Effector memory CD8-positive, alpha-beta T cell (primary cell): ENCODE data around the gene NUBP2.

Experiments
- ATAC-seq: fragments of 150-1000 bp; cut with Tn5 transposase; replicated peaks from 2 replicates; pipeline ENCODE4 v1.10.0; 2021; ENCODE audit warnings: mild to moderate bottlenecking, moderate library complexity
- DNase-seq, 3 experiments: peaks; one replicate each; pipeline ENCODE4 v3.0.0; 2021
- H3K27ac Mint-ChIP-seq, 2 donors: one replicate each; pipeline ENCODE4 v1.8.0; 2022; ENCODE audit warnings: mild to moderate bottlenecking in 2 of 2, mixed read lengths in 2 of 2, moderate library complexity in 2 of 2
- H3K27me3 Mint-ChIP-seq, 2 donors: one replicate each; pipeline ENCODE4 v1.8.0; 2022; ENCODE audit warnings: mixed read lengths in 2 of 2
- H3K36me3 Mint-ChIP-seq: one replicate; pipeline ENCODE4 v1.8.0; 2022; ENCODE audit warnings: mild to moderate bottlenecking, moderate library complexity, mixed read lengths; ENCODE audit not compliant: insufficient read depth
- H3K4me1 Mint-ChIP-seq, 2 donors: one replicate each; pipeline ENCODE4 v1.8.0; 2022; ENCODE audit warnings: low read depth in 2 of 2, mixed read lengths in 2 of 2
- H3K4me3 Mint-ChIP-seq, 2 donors: one replicate each; pipeline ENCODE4 v1.8.0; 2022; ENCODE audit warnings: mild to moderate bottlenecking in 2 of 2, mixed read lengths in 2 of 2, moderate library complexity in 2 of 2
- H3K9me3 Mint-ChIP-seq, 2 donors: one replicate each; pipeline ENCODE4 v1.8.0; 2022; ENCODE audit warnings: mixed read lengths in 2 of 2

Gene NUBP2

GRCh38 chr16:1747934-1748333 is 34.8 kb upstream of the NUBP2 start:
- no peaks in the 10 kb centered on the region for H3K9me3 Mint-ChIP-seq
- no peak overlapping the region for H3K4me3 Mint-ChIP-seq
- peaks cover 46% of the 10 kb centered on the region for H3K36me3 Mint-ChIP-seq
- DNase-seq = no peak
- H3K27me3 Mint-ChIP-seq = no peaks in the 10 kb centered on the region
- H3K27ac Mint-ChIP-seq = no peak overlapping the region
- no peak for ATAC-seq
- H3K4me1 Mint-ChIP-seq = peaks cover 4 to 7% of the 10 kb centered on the region in 2 donors

GRCh38 chr16:1749152-1750117 is 33.3 kb upstream of the NUBP2 start:
- ATAC-seq (no peak), DNase-seq (no peak)
- H3K4me3 Mint-ChIP-seq = no peak overlapping the region
- H3K36me3 Mint-ChIP-seq = peaks cover 50% of the 10 kb centered on the region
- no peaks in the 10 kb centered on the region for H3K9me3 Mint-ChIP-seq
- H3K4me1 Mint-ChIP-seq = peaks cover 4 to 6% of the 10 kb centered on the region in 2 donors
- H3K27me3 Mint-ChIP-seq = no peaks in the 10 kb centered on the region
- no peak overlapping the region for H3K27ac Mint-ChIP-seq

DNA sequence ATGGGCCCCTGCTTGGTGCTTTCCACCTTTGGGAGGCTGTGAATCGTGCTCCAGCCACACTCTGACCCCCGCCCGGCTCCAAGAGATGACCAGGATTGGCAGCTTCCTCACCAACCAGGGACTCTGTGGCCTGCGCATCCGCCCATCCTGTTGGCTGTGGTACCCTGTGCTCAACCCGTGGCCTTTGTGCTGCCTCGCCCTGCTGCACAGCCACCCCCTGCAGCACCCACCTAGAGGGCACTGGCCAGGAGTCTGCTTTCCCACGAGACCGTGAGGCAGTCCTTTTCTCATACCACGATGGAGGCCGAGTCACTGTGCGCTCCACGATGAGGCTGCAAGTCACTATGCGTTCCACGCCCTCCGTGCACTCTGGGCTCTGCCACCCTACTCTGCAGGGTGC is 30.8 kb upstream of the NUBP2 start:
- H3K27me3 Mint-ChIP-seq = no peaks in the 10 kb centered on the region
- H3K27ac Mint-ChIP-seq = no peak overlapping the region

DNA sequence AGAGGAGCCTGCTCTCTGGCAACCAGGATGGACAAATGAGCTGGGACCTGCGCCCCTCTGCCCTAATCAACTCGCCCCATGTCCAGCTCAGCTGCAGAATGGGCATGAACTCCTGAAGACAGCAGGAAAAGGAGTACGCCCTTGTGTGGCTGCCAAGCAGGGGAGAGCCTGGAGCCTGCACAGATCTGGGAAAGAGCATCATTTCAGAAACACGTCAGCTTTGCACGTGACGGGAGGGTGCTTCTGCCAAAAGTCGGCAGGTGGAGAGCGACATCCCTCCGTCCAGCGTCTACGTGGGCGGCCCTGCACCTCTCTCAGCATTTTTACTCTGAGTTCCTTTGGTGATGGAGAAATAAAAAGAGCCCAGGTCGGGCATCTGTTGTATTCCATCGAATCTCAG is 29.9 kb upstream of the NUBP2 start:
- Mint-ChIP-seq H3K27me3 (no peaks in the 10 kb centered on the region), H3K27ac (no peak overlapping the region), H3K36me3 (peaks cover 48% of the 10 kb centered on the region), H3K4me1 (peaks cover 13% of the 10 kb centered on the region in 2 donors), H3K4me3 (no peak overlapping the region), H3K9me3 (no peaks in the 10 kb centered on the region)
- no peak for ATAC-seq
- DNase-seq = no peak

More for the DNA sequence above, 30.8 kb upstream of the NUBP2 start:
- H3K36me3 Mint-ChIP-seq = peaks cover 48% of the 10 kb centered on the region
- no peaks in the 10 kb centered on the region for H3K9me3 Mint-ChIP-seq
- ATAC-seq (no peak), DNase-seq (no peak)
- peaks cover 4 to 5% of the 10 kb centered on the region in 2 donors for H3K4me1 Mint-ChIP-seq
- H3K4me3 Mint-ChIP-seq = no peak overlapping the region

DNA sequence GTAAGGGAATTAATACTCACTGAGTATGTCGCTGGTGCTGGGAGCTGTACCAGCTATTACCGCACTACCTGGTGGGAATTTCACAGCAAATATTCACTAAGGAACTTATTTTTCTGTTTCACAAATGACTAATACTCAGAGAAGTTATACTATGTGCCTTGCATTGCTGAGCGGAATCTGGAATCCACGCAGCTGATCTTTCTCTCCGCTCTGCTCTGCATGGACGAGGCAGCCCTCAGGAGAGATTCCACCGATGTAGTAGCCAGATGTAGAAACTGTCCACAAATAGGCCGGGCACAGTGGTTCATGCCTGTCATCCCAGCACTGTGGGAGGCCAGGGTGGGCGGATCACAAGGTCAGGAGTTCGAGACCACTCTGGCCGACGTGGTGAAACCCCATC is 28.6 kb upstream of the NUBP2 start:
- H3K27me3 Mint-ChIP-seq = no peaks in the 10 kb centered on the region

GRCh38 chr16:1757714-1758461 is 24.9 kb upstream of the NUBP2 start:
- no peaks in the 10 kb centered on the region for H3K9me3 Mint-ChIP-seq
- ATAC-seq = no peak

More for the DNA sequence above, 28.6 kb upstream of the NUBP2 start:
- Mint-ChIP-seq H3K27ac (no peak overlapping the region), H3K4me3 (no peak overlapping the region), H3K36me3 (peaks cover 50% of the 10 kb centered on the region), H3K9me3 (no peaks in the 10 kb centered on the region), H3K4me1 (peaks cover 13% of the 10 kb centered on the region in 2 donors)
- no peak for DNase-seq
- no peak for ATAC-seq

GRCh38 chr16:1758923-1759322 is 23.8 kb upstream of the NUBP2 start:
- peaks cover 40% of the 10 kb centered on the region for H3K36me3 Mint-ChIP-seq
- peaks cover 10 to 13% of the 10 kb centered on the region in 2 donors for H3K4me1 Mint-ChIP-seq
- no peaks in the 10 kb centered on the region for H3K9me3 Mint-ChIP-seq
- ATAC-seq (no peak), DNase-seq (no peak)
- H3K27me3 Mint-ChIP-seq = no peaks in the 10 kb centered on the region
- peak overlapping the region in 1 of 2 donors; percentile 67 for H3K27ac Mint-ChIP-seq
- H3K4me3 Mint-ChIP-seq = no peak overlapping the region

More at GRCh38 chr16:1757714-1758461, 24.9 kb upstream of the NUBP2 start:
- Mint-ChIP-seq H3K4me3 (peak overlapping the region in 1 of 2 donors; percentile 27), H3K27me3 (no peaks in the 10 kb centered on the region), H3K4me1 (peaks cover 10 to 13% of the 10 kb centered on the region in 2 donors), H3K27ac (peak overlapping the region; percentile 49 to 78), H3K36me3 (peaks cover 47% of the 10 kb centered on the region)
- DNase-seq = no peak

- H3K4me3 Mint-ChIP-seq = no peak overlapping the region
- peaks cover 36% of the 10 kb centered on the region for H3K36me3 Mint-ChIP-seq
- H3K27ac Mint-ChIP-seq = no peak overlapping the region
- ATAC-seq (no peak), DNase-seq (no peak)
- H3K4me1 Mint-ChIP-seq = peaks cover 10 to 13% of the 10 kb centered on the region in 2 donors
- no peaks in the 10 kb centered on the region for H3K27me3 Mint-ChIP-seq
- no peaks in the 10 kb centered on the region for H3K9me3 Mint-ChIP-seq
Measured at GRCh38 chr16:1759511-1759910, 23.2 kb upstream of the NUBP2 start.

DNA sequence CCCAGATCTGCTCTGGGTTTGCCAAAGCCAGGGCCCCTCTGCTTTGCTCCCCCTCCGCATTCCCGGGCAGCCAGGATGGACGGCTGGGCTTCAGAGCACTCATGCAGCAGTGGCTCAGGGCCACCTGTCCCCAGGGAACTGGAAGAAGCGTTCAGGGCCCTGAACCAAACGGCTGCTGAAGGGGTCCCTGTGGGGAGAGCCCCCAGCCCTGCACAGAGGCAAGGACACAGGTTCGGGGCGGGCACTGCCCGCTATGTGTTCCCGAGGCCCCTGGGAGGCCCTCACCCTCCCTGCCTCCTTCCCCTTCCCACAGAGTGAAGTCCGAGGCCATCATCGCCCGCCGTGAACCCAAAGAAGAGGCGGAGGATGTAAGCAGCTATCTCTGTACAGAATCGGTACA is 21.8 kb upstream of the NUBP2 start:
- Mint-ChIP-seq H3K4me3 (no peak overlapping the region), H3K36me3 (peaks cover 29% of the 10 kb centered on the region), H3K27ac (peak overlapping the region in 1 of 2 donors; percentile 73), H3K9me3 (no peaks in the 10 kb centered on the region), H3K4me1 (peaks cover 10 to 13% of the 10 kb centered on the region in 2 donors), H3K27me3 (no peaks in the 10 kb centered on the region)
- DNase-seq (no peak), ATAC-seq (no peak)

DNA sequence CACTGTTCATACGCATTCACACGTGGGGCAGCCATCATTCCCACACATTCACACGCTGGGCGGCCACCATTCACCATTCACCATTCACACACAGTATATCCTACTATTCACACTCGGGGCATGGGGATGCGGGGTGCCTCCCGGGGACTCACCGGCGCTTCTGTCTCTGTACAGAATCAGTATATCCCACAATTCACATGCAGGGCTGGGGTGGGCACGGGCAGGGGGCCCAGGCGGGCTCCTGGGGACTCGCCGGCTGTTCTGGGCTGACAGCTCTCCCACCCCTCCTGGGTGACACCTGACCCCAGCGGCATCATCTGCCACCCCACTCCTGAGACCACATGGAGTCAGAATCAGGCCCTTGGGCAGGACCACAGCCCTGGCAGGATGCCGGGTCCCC is 21.0 kb upstream of the NUBP2 start:
- peaks cover 8 to 11% of the 10 kb centered on the region in 2 donors for H3K4me1 Mint-ChIP-seq
- DNase-seq (no peak), ATAC-seq (no peak)
- H3K4me3 Mint-ChIP-seq = no peak overlapping the region
- H3K27ac Mint-ChIP-seq = peak overlapping the region in 1 of 2 donors; percentile 73
- no peaks in the 10 kb centered on the region for H3K27me3 Mint-ChIP-seq
- H3K36me3 Mint-ChIP-seq = peaks cover 29% of the 10 kb centered on the region
- no peaks in the 10 kb centered on the region for H3K9me3 Mint-ChIP-seq

GRCh38 chr16:1762196-1762878 is 20.4 kb upstream of the NUBP2 start:
- Mint-ChIP-seq H3K27ac (no peak overlapping the region), H3K4me1 (peaks cover 4 to 5% of the 10 kb centered on the region in 2 donors), H3K27me3 (no peaks in the 10 kb centered on the region), H3K36me3 (peaks cover 33% of the 10 kb centered on the region), H3K9me3 (no peaks in the 10 kb centered on the region), H3K4me3 (no peak overlapping the region)
- ATAC-seq (no peak), DNase-seq (no peak)

DNA sequence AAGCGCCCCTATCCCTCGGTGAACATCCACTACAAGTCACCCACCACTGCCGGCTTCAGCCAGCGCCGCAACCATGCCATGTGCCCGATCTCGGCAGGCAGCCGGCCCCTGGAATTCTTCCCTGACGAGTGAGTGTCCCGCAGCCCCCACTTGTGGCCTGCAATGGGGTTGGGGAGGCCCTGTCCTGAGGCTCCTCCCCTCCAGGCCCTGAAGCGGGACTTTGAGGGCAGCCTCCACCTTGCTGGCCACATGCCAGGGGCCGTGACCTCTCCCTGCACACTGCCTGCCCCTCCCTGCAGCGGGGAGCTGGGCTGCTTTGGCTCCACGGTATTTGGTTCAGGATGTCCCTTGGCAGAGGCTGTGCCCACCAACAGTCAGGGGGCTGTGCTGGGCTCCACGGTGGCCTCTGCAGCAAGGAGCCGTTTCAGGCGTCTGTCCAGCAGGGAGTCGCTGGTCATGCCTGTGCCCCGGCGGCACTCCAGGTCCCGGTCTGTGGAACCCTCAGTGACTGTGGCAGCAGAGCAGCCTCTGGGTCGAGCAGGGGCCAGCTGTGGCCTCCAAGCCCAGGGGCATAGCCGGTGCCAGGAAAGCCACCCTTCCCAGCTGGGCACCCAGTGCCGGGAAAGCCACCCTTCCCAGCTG is 19.8 kb upstream of the NUBP2 start:
- no peak for DNase-seq
- Mint-ChIP-seq H3K4me3 (no peak overlapping the region), H3K4me1 (no peaks in the 10 kb centered on the region), H3K36me3 (peaks cover 32% of the 10 kb centered on the region), H3K27me3 (no peaks in the 10 kb centered on the region), H3K9me3 (no peaks in the 10 kb centered on the region), H3K27ac (no peak overlapping the region)
- ATAC-seq = no peak
